ENCODE data around the gene KANSL1. TPM values are rescaled to one million over a fixed set of nuclear protein-coding genes. Genes with fewer than 3 reads are reported as not detected.
"Not testable (repeated sequence)": the region's sequence is repeated elsewhere in the genome, so short reads cannot be mapped to it uniquely, and the experiment has no call there.

The KANSL1 gene
- total and polyA plus RNA-seq, 2 donors (not counting 1 experiment from before 2014, with no cell fraction given), result 36.8 to 233 TPM

- H3K4me3 Mint-ChIP-seq, result peak overlapping the region; percentile 97
- POLR2A ChIA-PET; H3K79me2 ChIP-seq (ENCODE audit: control insufficient read depth, insufficient read depth, low read length); H3K27ac Mint-ChIP-seq; H3K9me3 ChIP-seq (ENCODE audit: control extremely low read depth in 1 of 3, control insufficient read depth in 2 of 3, insufficient read depth in 1 of 3, low read length in 2 of 3); H3K9me3 Mint-ChIP-seq (ENCODE audit: insufficient read depth); H3K36me3 ChIP-seq (replicated peaks in 1 of 2; ENCODE audit: control extremely low read depth in 1 of 2, control insufficient read depth in 1 of 2, extremely low read depth in 1 of 2, insufficient read depth in 2 of 2, low read length in 1 of 2); CTCF ChIA-PET; H3K27me3 ChIP-seq (replicated peaks in 1 of 4; ENCODE audit: control extremely low read depth in 1 of 4, control insufficient read depth in 3 of 4, insufficient read depth in 4 of 4, low read length in 3 of 4); H3K4me2 ChIP-seq (replicated peaks; ENCODE audit: low read depth, low read length, poor library complexity, severe bottlenecking); H3K27me3 Mint-ChIP-seq; H3K27ac ChIP-seq (ENCODE audit: low read length in 2 of 2); H4K20me1 ChIP-seq (ENCODE audit: control insufficient read depth, insufficient read depth, low read length, poor library complexity, severe bottlenecking); H3K4me1 ChIP-seq (ENCODE audit: control insufficient read depth in 2 of 2, insufficient read depth in 2 of 2, low read length in 2 of 2); H3K4me1 Mint-ChIP-seq: not testable (repeated sequence)
- H3K4me3 ChIP-seq (ENCODE audit: control extremely low read depth in 1 of 5, extremely low read depth in 1 of 5, insufficient read depth in 1 of 5, low read depth in 2 of 5, low read length in 4 of 5), result peak overlapping the region in 4 of 5 experiments; percentile 38 to 54 (median 51)
- ATAC-seq (ENCODE audit: low read depth), result peak; percentile 24
- peak overlapping the region; percentile 50 for H3K9ac ChIP-seq (ENCODE audit: low read length)
- intact Hi-C loops (cut with micrococcal nuclease), result loop anchor here (1.0 kb wide), 1 partner anchor 31 kb away; no protein-coding TSS in a partner anchor
- H2AFZ ChIP-seq (ENCODE audit: insufficient read depth, low read depth, low read length, poor library complexity, severe bottlenecking), result peak overlapping the region; percentile 74
- peak; percentile 51 for DNase-seq
- WGBS (ENCODE audit: insufficient coverage), result under 1% methylated on average over 24 of the region's 54 CpGs
Observed at GRCh38 chr17:46224864-46225263, 31.6 kb upstream of the KANSL1 start.

GRCh38 chr17:46223041-46223440, 29.8 kb upstream of the KANSL1 start:
- WGBS (ENCODE audit: insufficient coverage), result no CpG with 5 or more reads among the region's 2 CpGs
- H3K27me3 ChIP-seq (replicated peaks in 1 of 4; ENCODE audit: control extremely low read depth in 1 of 4, control insufficient read depth in 3 of 4, insufficient read depth in 4 of 4, low read length in 3 of 4); H3K9ac ChIP-seq (ENCODE audit: low read length); H3K4me1 Mint-ChIP-seq; H3K9me3 Mint-ChIP-seq (ENCODE audit: insufficient read depth); H4K20me1 ChIP-seq (ENCODE audit: control insufficient read depth, insufficient read depth, low read length, poor library complexity, severe bottlenecking); intact Hi-C loops (cut with micrococcal nuclease); CTCF ChIA-PET; H3K9me3 ChIP-seq (ENCODE audit: control extremely low read depth in 1 of 3, control insufficient read depth in 2 of 3, insufficient read depth in 1 of 3, low read length in 2 of 3); H3K27ac Mint-ChIP-seq; H3K79me2 ChIP-seq (ENCODE audit: control insufficient read depth, insufficient read depth, low read length); H3K4me3 ChIP-seq (ENCODE audit: control extremely low read depth in 1 of 5, extremely low read depth in 1 of 5, insufficient read depth in 1 of 5, low read depth in 2 of 5, low read length in 4 of 5); H3K4me1 ChIP-seq (ENCODE audit: control insufficient read depth in 2 of 2, insufficient read depth in 2 of 2, low read length in 2 of 2); H3K36me3 ChIP-seq (replicated peaks in 1 of 2; ENCODE audit: control extremely low read depth in 1 of 2, control insufficient read depth in 1 of 2, extremely low read depth in 1 of 2, insufficient read depth in 2 of 2, low read length in 1 of 2); H3K4me2 ChIP-seq (replicated peaks; ENCODE audit: low read depth, low read length, poor library complexity, severe bottlenecking); H3K4me3 Mint-ChIP-seq; POLR2A ChIA-PET; H3K27ac ChIP-seq (ENCODE audit: low read length in 2 of 2); H2AFZ ChIP-seq (ENCODE audit: insufficient read depth, low read depth, low read length, poor library complexity, severe bottlenecking); DNase-seq; H3K27me3 Mint-ChIP-seq; ATAC-seq (ENCODE audit: low read depth): not testable (repeated sequence)
